GM10266 (cell line): ENCODE results near the gene TBX18.

Experiments used
- DNase-seq: peaks from one replicate; pipeline ENCODE4 v3.0.0; 2012; ENCODE audit errors: extremely low spot score
- CTCF ChIP-seq: IDR thresholded peaks from 2 replicates; pipeline ENCODE4 v1.5.1; 2012; ENCODE audit warnings: mild to moderate bottlenecking, low read depth; ENCODE audit not compliant: control insufficient read depth, insufficient read depth; ENCODE audit errors: missing control alignments

The TBX18 gene

GRCh38 chr6:84752118-84752850 is 12.1 kb downstream of the TBX18 start:
- no peak for DNase-seq
- no peak for TF ChIP-seq CTCF

GRCh38 chr6:84749181-84749580 is 15.2 kb downstream of the TBX18 start:
- DNase-seq: no peak
- no peak for TF ChIP-seq CTCF

DNA sequence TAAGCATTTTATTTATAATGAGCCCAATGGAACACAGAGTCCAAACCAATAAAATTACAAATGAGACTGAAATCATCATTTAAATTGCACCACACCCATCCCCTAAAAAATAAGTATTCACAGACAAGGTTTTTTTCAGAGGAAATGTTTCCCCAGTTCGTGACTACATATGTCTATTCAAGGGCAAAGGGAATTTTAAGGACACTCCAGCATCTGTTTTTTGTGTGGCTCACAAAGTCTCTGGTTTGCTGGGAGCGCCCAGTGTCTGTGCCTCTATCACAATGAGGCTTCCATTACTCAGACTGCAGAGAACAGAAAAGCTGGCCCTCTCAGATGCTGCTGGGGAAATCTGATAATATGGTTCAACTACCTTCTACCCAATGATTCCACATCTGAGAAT is 16.0 kb downstream of the TBX18 start:
- no peak for DNase-seq
- TF ChIP-seq CTCF: no peak

GRCh38 chr6:84743616-84744015 is 20.8 kb downstream of the TBX18 start:
- no peak for DNase-seq
- TF ChIP-seq CTCF: no peak

GRCh38 chr6:84740385-84740784 is 24.0 kb downstream of the TBX18 start:
- no peak for TF ChIP-seq CTCF
- no peak for DNase-seq

DNA sequence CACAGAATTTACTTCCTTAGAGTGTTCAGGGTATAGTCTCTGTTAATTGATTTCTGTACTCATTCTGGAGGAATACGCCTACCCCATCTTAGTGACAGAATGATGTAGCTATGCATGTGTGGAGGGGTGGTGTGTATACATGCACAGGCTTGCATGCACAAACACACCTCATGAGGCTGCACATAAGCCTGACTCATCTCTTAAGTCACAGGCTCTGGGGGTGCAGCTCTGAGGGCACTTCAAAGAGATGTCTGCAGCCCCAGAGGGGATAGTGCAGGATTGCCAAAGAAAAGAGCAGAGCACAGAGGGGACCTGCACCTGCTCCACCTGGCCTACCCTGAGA is 24.6 kb downstream of the TBX18 start:
- TF ChIP-seq CTCF: no peak
- no peak for DNase-seq

GRCh38 chr6:84738996-84739865 is 25.2 kb downstream of the TBX18 start:
- no peak for TF ChIP-seq CTCF
- DNase-seq: no peak
